GM23248 (cell line): ENCODE measurements around the gene SFTPB.

Source experiments
- EZH2 ChIP-seq: fragments of 200-600 bp; sonication (generic); IDR thresholded peaks from 2 replicates; pipeline ENCODE4 v1.6.1; 2018; ENCODE audit warnings: antibody characterized with exemption, mild to moderate bottlenecking; ENCODE audit not compliant: insufficient read depth, poor library complexity, severe bottlenecking
- EZH2phosphoT487 ChIP-seq: fragments of 200-600 bp; sonication (generic); IDR thresholded peaks from 2 replicates; pipeline ENCODE4 v1.6.1; 2018; ENCODE audit warnings: antibody characterized with exemption, moderate library complexity, mild to moderate bottlenecking, low read depth; ENCODE audit not compliant: insufficient read depth

- TF ChIP-seq EZH2phosphoT487 (no peak), EZH2 (no peak)
Observed at GRCh38 chr2:85621338-85621737, 46.7 kb downstream of the SFTPB start.
